H1 (cell line): ENCODE data around the gene IQCK. TPM values are rescaled to one million over a fixed set of nuclear protein-coding genes. Genes with fewer than 3 reads are reported as not detected.

Experiments used
- CTCF ChIA-PET: fragments of 300-600 bp; sonication (Branson Sonifier 250); formaldehyde crosslinking; loops from one replicate; lab custom pipeline; 2021; ENCODE audit not compliant: partially characterized antibody; lab: Charles Lee
- POLR2A ChIA-PET: fragments of 300-600 bp; sonication (Branson Sonifier 250); formaldehyde crosslinking; loops from one replicate; lab custom pipeline; 2021; ENCODE audit warnings: inconsistent platforms; ENCODE audit not compliant: partially characterized antibody; lab: Charles Lee
- DNase-seq, 2 experiments: peaks; one replicate each; pipeline versions ENCODE4 v3.0.0 to v3.0.0-alpha.2; 2010 to 2022; ENCODE audit warnings: low spot score in 2 of 2, low read depth in 1 of 2, mixed read lengths in 1 of 2
- FAIRE-seq: peaks from 2 replicates; lab custom pipeline; 2011; peaks lifted over from hg19 to GRCh38; lab: Jason Lieb, UNC
- H2AFZ ChIP-seq: 2 replicates; pipeline ENCODE4 v1.8.1; 2012; ENCODE audit warnings: low read length, inconsistent platforms
- H2AK5ac ChIP-seq: 2 replicates; pipeline ENCODE4 v1.6.1; 2013; ENCODE audit warnings: low read depth, low read length
- H2BK120ac ChIP-seq: replicated peaks from 2 replicates; pipeline ENCODE3; 2013; ENCODE audit warnings: low read depth, low read length, inconsistent platforms
- H2BK12ac ChIP-seq: 2 replicates; pipeline ENCODE4 v1.6.1; 2013; ENCODE audit warnings: low read depth, low read length
- H2BK15ac ChIP-seq: 2 replicates; pipeline ENCODE4 v1.6.1; 2013; ENCODE audit warnings: low read length
- H2BK20ac ChIP-seq: 2 replicates; pipeline ENCODE4 v1.6.1; 2013; ENCODE audit warnings: low read length
- H2BK5ac ChIP-seq: 2 replicates; pipeline ENCODE4 v1.6.1; 2013; ENCODE audit warnings: low read depth, low read length
- H3K14ac ChIP-seq: 2 replicates; pipeline ENCODE4 v1.6.1; 2013; ENCODE audit warnings: inconsistent platforms; ENCODE audit not compliant: insufficient read length
- H3K18ac ChIP-seq: 2 replicates; pipeline ENCODE4 v1.6.1; 2013; ENCODE audit warnings: low read length; ENCODE audit errors: extremely low read depth
- H3K23ac ChIP-seq: 2 replicates; pipeline ENCODE4 v1.6.1; 2013; ENCODE audit warnings: inconsistent platforms; ENCODE audit not compliant: insufficient read length
- H3K23me2 ChIP-seq: 2 replicates; pipeline ENCODE4 v1.6.1; 2013; ENCODE audit warnings: low read depth, low read length
- H3K27ac ChIP-seq: 2 replicates; pipeline ENCODE4 v1.6.1; 2011; ENCODE audit warnings: low read depth, low read length, inconsistent platforms
- H3K27me3 ChIP-seq, 4 experiments: replicated peaks in 1 of 4; 1 replicate in 1 of 4; 2 replicates in 3 of 4; pipeline versions ENCODE4 v1.6.1 to v1.8.1; 2011 to 2013; ENCODE audit warnings: low read length in 3 of 4, mild to moderate bottlenecking in 3 of 4, inconsistent platforms in 2 of 4, mixed read lengths in 2 of 4, moderate library complexity in 1 of 4; ENCODE audit not compliant: control insufficient read depth in 3 of 4, insufficient read depth in 3 of 4; ENCODE audit errors: extremely low read depth in 1 of 4
- H3K36me3 ChIP-seq, 4 experiments: 2 replicates each; pipeline versions ENCODE4 v1.6.1 to v1.8.1; 2011 to 2013; ENCODE audit warnings: mild to moderate bottlenecking in 4 of 4, low read length in 3 of 4, moderate library complexity in 2 of 4, control low read depth in 1 of 4, inconsistent platforms in 1 of 4; ENCODE audit not compliant: insufficient read depth in 4 of 4, control insufficient read depth in 2 of 4
- H3K4ac ChIP-seq: replicated peaks from 2 replicates; pipeline ENCODE3; 2013; ENCODE audit warnings: low read length, low read depth, mixed read lengths, inconsistent platforms; ENCODE audit not compliant: insufficient read length
- H3K4me1 ChIP-seq, 4 experiments: replicated peaks in 1 of 4; 1 replicate in 1 of 4; 2 replicates in 3 of 4; pipeline versions ENCODE4 v1.6.1 to v1.8.1; 2011 to 2013; ENCODE audit warnings: low read length in 3 of 4, inconsistent platforms in 2 of 4, mixed read lengths in 1 of 4; ENCODE audit not compliant: insufficient read depth in 4 of 4, control insufficient read depth in 3 of 4
- H3K4me2 ChIP-seq, 2 experiments: 2 replicates each; pipeline versions ENCODE4 v1.6.1 to v1.8.1; 2011 to 2013; ENCODE audit warnings: low read depth in 2 of 2, low read length in 2 of 2, control low read depth in 1 of 2, inconsistent platforms in 1 of 2, mild to moderate bottlenecking in 1 of 2; ENCODE audit not compliant: insufficient read depth in 1 of 2
- H3K4me3 ChIP-seq, 4 experiments: fragments of 200-600, 300-600 bp in 1 of 4; sonication (generic), shearing (Covaris generic), sonication (Bioruptor Twin) in 1 of 4; 2 replicates each; pipeline versions ENCODE4 v1.5.1 to v1.8.1; 2011 to 2016; ENCODE audit warnings: low read length in 4 of 4, low read depth in 3 of 4, control low read depth in 2 of 4, inconsistent platforms in 2 of 4, mild to moderate bottlenecking in 2 of 4, mixed read lengths in 1 of 4, moderate library complexity in 1 of 4; ENCODE audit not compliant: insufficient read depth in 2 of 4; ENCODE audit errors: extremely low read depth in 1 of 4
- H3K56ac ChIP-seq: replicated peaks from 2 replicates; pipeline ENCODE3; 2013; ENCODE audit warnings: low read depth, mild to moderate bottlenecking, mixed read lengths, low read length, inconsistent platforms; ENCODE audit not compliant: insufficient read length
- H3K79me1 ChIP-seq: 2 replicates; pipeline ENCODE4 v1.6.1; 2013; ENCODE audit warnings: low read depth, low read length, control low read depth
- H3K79me2 ChIP-seq, 2 experiments: 2 replicates each; pipeline versions ENCODE4 v1.6.1 to v1.8.1; 2012 to 2013; ENCODE audit warnings: low read length in 2 of 2, mild to moderate bottlenecking in 2 of 2, inconsistent platforms in 1 of 2; ENCODE audit not compliant: insufficient read depth in 2 of 2, control insufficient read depth in 1 of 2
- H3K9ac ChIP-seq, 4 experiments: replicated peaks in 1 of 4; 1 replicate in 1 of 4; 2 replicates in 3 of 4; pipeline versions ENCODE4 v1.6.1 to v1.8.1; 2011 to 2013; ENCODE audit warnings: low read depth in 3 of 4, low read length in 3 of 4, control low read depth in 2 of 4, mild to moderate bottlenecking in 2 of 4, moderate library complexity in 2 of 4, inconsistent platforms in 1 of 4; ENCODE audit errors: extremely low read depth in 1 of 4
- H3K9me3 ChIP-seq, 2 experiments: 2 replicates each; pipeline versions ENCODE4 v1.6.1 to v1.8.1; 2012 to 2013; ENCODE audit warnings: mild to moderate bottlenecking in 2 of 2, moderate library complexity in 2 of 2, control low read depth in 1 of 2, inconsistent platforms in 1 of 2, low read depth in 1 of 2, low read length in 1 of 2, mixed read lengths in 1 of 2; ENCODE audit not compliant: insufficient read depth in 2 of 2
- H4K20me1 ChIP-seq, 2 experiments: replicated peaks in 1 of 2; 2 replicates each; pipeline versions ENCODE3 to v1.8.1; 2011 to 2013; ENCODE audit warnings: inconsistent platforms in 2 of 2, low read length in 2 of 2, mild to moderate bottlenecking in 1 of 2; ENCODE audit not compliant: insufficient read depth in 2 of 2, control insufficient read depth in 1 of 2
- H4K5ac ChIP-seq: 2 replicates; pipeline ENCODE4 v1.6.1; 2013; ENCODE audit warnings: low read length, low read depth, mixed read lengths, inconsistent platforms; ENCODE audit not compliant: insufficient read length
- H4K8ac ChIP-seq: 2 replicates; pipeline ENCODE4 v1.8.0; 2013; ENCODE audit warnings: mild to moderate bottlenecking, moderate library complexity, low read length, inconsistent platforms; ENCODE audit not compliant: insufficient read depth; ENCODE audit errors: extremely low read depth
- H4K91ac ChIP-seq: replicated peaks from 2 replicates; pipeline ENCODE3; 2013; ENCODE audit warnings: low read length, mixed read lengths, inconsistent platforms; ENCODE audit not compliant: insufficient read length
- BCL11A ChIP-seq, 2 experiments: IDR thresholded peaks; one replicate each; pipeline ENCODE4 v1.6.1; 2011; ENCODE audit warnings: low read depth in 2 of 2, low read length in 2 of 2, mild to moderate bottlenecking in 2 of 2
- CBX8 ChIP-seq: fragments of 300-800, 300-1000 bp; sonication (generic); IDR thresholded peaks from 2 replicates; pipeline ENCODE4 v1.7.1; 2016; ENCODE audit warnings: low read depth, low read length, borderline replicate concordance
- CTBP2 ChIP-seq: IDR thresholded peaks from 2 replicates; pipeline ENCODE4 v1.7.0; 2011; ENCODE audit warnings: borderline replicate concordance, mild to moderate bottlenecking, moderate library complexity, mixed read lengths, low read length; ENCODE audit not compliant: insufficient read depth, insufficient read length
- MAFK ChIP-seq: IDR thresholded peaks from 2 replicates; pipeline ENCODE4 v1.6.1; 2012; ENCODE audit warnings: low read depth, mild to moderate bottlenecking, improper control_type of control experiment, low read length
- NANOG ChIP-seq: IDR thresholded peaks from 2 replicates; pipeline ENCODE4 v1.6.1; 2011; ENCODE audit warnings: low read length, low read depth, mild to moderate bottlenecking, inconsistent platforms; ENCODE audit not compliant: insufficient read depth, poor library complexity, severe bottlenecking
- POU5F1 ChIP-seq: IDR thresholded peaks from 2 replicates; pipeline ENCODE4 v1.6.1; 2011; ENCODE audit warnings: low read depth, mild to moderate bottlenecking, low read length, moderate library complexity
- SAP30 ChIP-seq: fragments of 300-600 bp; sonication (generic); IDR thresholded peaks from 2 replicates; pipeline ENCODE4 v1.7.1; 2012; ENCODE audit warnings: low read length, moderate library complexity, mild to moderate bottlenecking, inconsistent platforms; ENCODE audit not compliant: insufficient read depth, insufficient replicate concordance
- WGBS, 2 experiments: shearing (Covaris generic) in 1 of 2; methylation state at CpG; one replicate each; pipeline versions ENCODE4 v1.1.6 to v1.1.7; 2013 to 2015; ENCODE audit warnings: low lambda C conversion rate in 2 of 2, mixed read lengths in 2 of 2, inconsistent platforms in 1 of 2, low coverage in 1 of 2, missing lambda C conversion rate in 1 of 2; ENCODE audit not compliant: insufficient replicate concordance in 2 of 2, insufficient coverage in 1 of 2, insufficient read length in 1 of 2; ENCODE audit errors: extremely low coverage in 1 of 2, missing lambda C conversion rate in 1 of 2; 5-methylcytosine and 5-hydroxymethylcytosine counted together
- polyA plus RNA-seq, 7 experiments: library from polyadenylated mRNA; depleted of rRNA in 3 of 7; stranded (reverse) in 5 of 7; unstranded in 2 of 7; fragments of >200 nt in 5 of 7; fragments of 200-250 nt in 2 of 7; gene quantifications; 1 replicate in 5 of 7; 2 replicates in 1 of 7; 4 replicates in 1 of 7; pipeline versions ENCODE4 v1.2.1 to v1.2.3, GENCODE V29; 2011 to 2013; ENCODE audit warnings: missing spikeins in 2 of 7, mixed read lengths in 2 of 7
- total RNA-seq: library from RNA; stranded (reverse); fragmentation: NEBNext Ultra II Directional; extraction: Animal tissue kit (Norgen Biotek cat#: 25700); gene quantifications from 2 replicates; pipeline ENCODE4 v1.2.1, GENCODE V29; 2021
- TF ChIP-seq, protein P1 (sequence below), 3 experiments: IDR thresholded peaks; 1 replicate in 2 of 3; 2 replicates in 1 of 3; pipeline versions ENCODE4 v1.5.1 to v1.6.1; 2011; ENCODE audit warnings: low read length in 3 of 3, mild to moderate bottlenecking in 3 of 3, inconsistent platforms in 2 of 3, low read depth in 1 of 3, moderate library complexity in 1 of 3; ENCODE audit not compliant: insufficient read depth in 1 of 3; ENCODE audit errors: control extremely low read depth in 1 of 3

IQCK gene
- total and polyA plus RNA-seq, 2 of the 8 experiments (the other 6 are each of a cell fraction or from before 2014, with no cell fraction given): 6.2 to 9.3 TPM

- H4K5ac ChIP-seq: peak overlapping the region; percentile 24
- peaks cover 20% of the 10 kb centered on the region for H3K79me1 ChIP-seq
- peaks cover 4 to 6% of the 10 kb centered on the region in 2 experiments for H4K20me1 ChIP-seq
- no peak overlapping the region for H2AFZ ChIP-seq
- ChIA-PET CTCF (interaction anchor here (0.8 to 1.7 kb wide), 6 partner anchors 11 to 193 kb away, joined by 3 to 6 read pairs (median 4); partner anchors contain the start of genes IQCK and KNOP1), POLR2A (interaction anchor here (0.7 to 3.5 kb wide), 20 partner anchors 15 to 326 kb away, joined by 3 to 28 read pairs (median 4); partner anchors contain the start of genes IQCK, KNOP1 and VPS35L)
- H3K14ac ChIP-seq: no peak overlapping the region
- peak overlapping the region; percentile 100 for H2BK20ac ChIP-seq
- peaks cover 5 to 39% (median 26%) of the 10 kb centered on the region in 4 experiments for H3K4me1 ChIP-seq
- H4K91ac ChIP-seq: peak overlapping the region; percentile 59
- peak overlapping the region; percentile 79; the same call in 1 of the 2 replicates for H2AK5ac ChIP-seq
- FAIRE-seq (no peak), DNase-seq (peak in 1 of 2 experiments; percentile 57)
- peak overlapping the region; percentile 59 to 83 (median 74); a peak in 5 of 8 replicates for H3K4me3 ChIP-seq
- H2BK5ac ChIP-seq: peak overlapping the region; percentile 73; the same call in 1 of the 2 replicates
- no peak overlapping the region for H3K4ac ChIP-seq
- no peak overlapping the region; the same call in 1 of the 2 replicates for H2BK15ac ChIP-seq
- H2BK120ac ChIP-seq: peak overlapping the region; percentile 1
- H3K9ac ChIP-seq: peak overlapping the region in 2 of 4 experiments; percentile 2 to 8; a peak in 1 of 7 replicates
- peak overlapping the region; percentile 89 for H3K18ac ChIP-seq
- peak overlapping the region; percentile 63; the same call in 1 of the 2 replicates for H3K27ac ChIP-seq
- peaks cover 0 to 11% (median 7%) of the 10 kb centered on the region in 4 experiments; a peak in 5 of 7 replicates for H3K27me3 ChIP-seq
- 27% methylated on average over 6 of the region's 6 CpGs; no CpG with 5 or more reads in 1 of the 2 experiments for WGBS, 2 experiments
- peaks cover 0 to 26% (median 2%) of the 10 kb centered on the region in 4 experiments; a peak in 3 of 8 replicates for H3K36me3 ChIP-seq
- H2BK12ac ChIP-seq: peak overlapping the region; percentile 97
- H3K9me3 ChIP-seq: no peaks in the 10 kb centered on the region
- H4K8ac ChIP-seq: no peak overlapping the region
- no peak overlapping the region for H3K56ac ChIP-seq
- H3K23ac ChIP-seq: no peak overlapping the region
- H3K4me2 ChIP-seq: peak overlapping the region; percentile 89 to 97
- H3K23me2 ChIP-seq: peaks cover 15% of the 10 kb centered on the region; the same call in 1 of the 2 replicates
- H3K79me2 ChIP-seq: peaks cover 12 to 70% of the 10 kb centered on the region in 2 experiments
- TF ChIP-seq MAFK: no peak
- TF ChIP-seq CBX8: no peak
- TF ChIP-seq NANOG: no peak
- TF ChIP-seq POU5F1: no peak
- no peak for TF ChIP-seq CTBP2
- no peak for TF ChIP-seq SAP30
- no peak for TF ChIP-seq BCL11A (IDR thresholded peaks at IDR 0.05; ENCODE audit: low read depth in 2 of 2, low read length in 2 of 2)
- TF ChIP-seq, protein P1, sequence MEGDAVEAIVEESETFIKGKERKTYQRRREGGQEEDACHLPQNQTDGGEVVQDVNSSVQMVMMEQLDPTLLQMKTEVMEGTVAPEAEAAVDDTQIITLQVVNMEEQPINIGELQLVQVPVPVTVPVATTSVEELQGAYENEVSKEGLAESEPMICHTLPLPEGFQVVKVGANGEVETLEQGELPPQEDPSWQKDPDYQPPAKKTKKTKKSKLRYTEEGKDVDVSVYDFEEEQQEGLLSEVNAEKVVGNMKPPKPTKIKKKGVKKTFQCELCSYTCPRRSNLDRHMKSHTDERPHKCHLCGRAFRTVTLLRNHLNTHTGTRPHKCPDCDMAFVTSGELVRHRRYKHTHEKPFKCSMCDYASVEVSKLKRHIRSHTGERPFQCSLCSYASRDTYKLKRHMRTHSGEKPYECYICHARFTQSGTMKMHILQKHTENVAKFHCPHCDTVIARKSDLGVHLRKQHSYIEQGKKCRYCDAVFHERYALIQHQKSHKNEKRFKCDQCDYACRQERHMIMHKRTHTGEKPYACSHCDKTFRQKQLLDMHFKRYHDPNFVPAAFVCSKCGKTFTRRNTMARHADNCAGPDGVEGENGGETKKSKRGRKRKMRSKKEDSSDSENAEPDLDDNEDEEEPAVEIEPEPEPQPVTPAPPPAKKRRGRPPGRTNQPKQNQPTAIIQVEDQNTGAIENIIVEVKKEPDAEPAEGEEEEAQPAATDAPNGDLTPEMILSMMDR (IDR thresholded peaks at IDR 0.05; ENCODE audit: control extremely low read depth in 1 of 3, insufficient read depth in 1 of 3, low read depth in 1 of 3, low read length in 3 of 3): no peak
Observed at GRCh38 chr16:19881783-19882182, 163.7 kb downstream of the IQCK start.
